ENCODE measurements around the gene ICA1L.
"Not testable (repeated sequence)": the region's sequence is repeated elsewhere in the genome, so short reads cannot be mapped to it uniquely, and the experiment has no call there.

Gene ICA1L

DNA sequence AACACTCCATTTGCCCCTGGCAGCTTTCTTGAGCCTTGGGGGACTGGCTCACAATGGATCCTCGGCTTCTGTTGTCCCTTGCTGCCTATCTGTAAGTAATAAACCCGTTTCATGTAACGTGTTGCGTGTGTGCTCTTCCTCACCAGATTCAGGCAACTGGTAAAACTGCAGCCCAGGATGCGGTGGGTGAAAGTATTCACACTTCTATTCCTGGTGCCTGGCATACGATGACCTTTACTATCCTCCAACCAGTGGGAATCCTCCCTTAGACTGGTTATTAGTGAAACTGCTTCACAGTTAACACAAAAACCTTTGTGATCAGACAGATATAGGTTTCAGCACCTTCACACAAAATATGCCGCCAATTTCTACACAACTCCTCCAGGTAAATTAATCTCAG lies 13.6 kb upstream of the ICA1L start:
- H3K36me3 ChIP-seq (ENCODE audit: insufficient read depth, low read length) = no peaks in the 10 kb centered on the region
- H3K9me3 ChIP-seq (ENCODE audit: low read length) = no peaks in the 10 kb centered on the region
- H3K27ac ChIP-seq (ENCODE audit: low read depth, low read length) = no peak overlapping the region
- H3K4me1 ChIP-seq (ENCODE audit: insufficient read depth, low read length) = no peaks in the 10 kb centered on the region
- H3K9ac ChIP-seq (ENCODE audit: low read length) = no peak overlapping the region
- no peaks in the 10 kb centered on the region for H3K27me3 ChIP-seq (ENCODE audit: control insufficient read depth in 1 of 2, insufficient read depth in 2 of 2, low read length in 2 of 2)
- no peak overlapping the region for H3K4me3 ChIP-seq (ENCODE audit: low read depth in 1 of 2, low read length in 2 of 2)

DNA sequence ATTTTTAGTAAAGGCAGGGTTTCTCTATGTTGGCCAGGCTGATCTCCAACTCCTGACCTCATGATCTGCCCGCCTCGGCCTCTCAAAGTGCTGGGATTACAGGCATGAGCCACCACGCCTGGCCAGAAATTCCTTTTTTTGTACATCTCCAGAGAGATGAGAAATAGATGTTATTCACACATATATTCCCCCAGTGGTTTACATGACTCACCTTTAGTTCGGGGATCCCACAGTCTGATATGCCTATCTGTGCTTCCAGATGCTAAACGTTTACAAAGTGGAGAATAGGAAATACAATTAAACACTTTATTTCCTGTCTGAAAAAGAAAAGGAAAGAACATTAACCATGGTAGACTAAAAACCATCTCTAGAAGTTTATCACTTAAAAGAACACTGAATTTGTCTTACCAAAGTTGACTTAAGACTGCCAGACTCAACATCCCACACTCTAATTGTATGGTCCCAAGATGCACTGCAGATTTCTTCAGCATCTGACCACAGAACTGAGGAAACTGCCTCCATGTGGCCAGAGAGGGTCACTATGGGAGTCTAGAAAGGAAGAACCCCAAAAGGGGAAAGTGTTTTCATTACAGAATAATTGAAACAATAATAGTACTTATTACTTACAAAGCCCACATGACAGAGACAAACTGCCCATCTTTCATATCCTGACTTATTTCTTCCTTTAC lies 12.6 kb upstream of the ICA1L start:
- H3K9me3 ChIP-seq (ENCODE audit: low read length) = no peaks in the 10 kb centered on the region
- H3K27me3 ChIP-seq (ENCODE audit: control insufficient read depth in 1 of 2, insufficient read depth in 2 of 2, low read length in 2 of 2) = no peaks in the 10 kb centered on the region
- no peak overlapping the region for H3K9ac ChIP-seq (ENCODE audit: low read length)
- no peaks in the 10 kb centered on the region for H3K36me3 ChIP-seq (ENCODE audit: insufficient read depth, low read length)
- H3K27ac ChIP-seq (ENCODE audit: low read depth, low read length) = no peak overlapping the region
- H3K4me1 ChIP-seq (ENCODE audit: insufficient read depth, low read length) = no peaks in the 10 kb centered on the region
- H3K4me3 ChIP-seq (ENCODE audit: low read depth in 1 of 2, low read length in 2 of 2) = no peak overlapping the region

DNA sequence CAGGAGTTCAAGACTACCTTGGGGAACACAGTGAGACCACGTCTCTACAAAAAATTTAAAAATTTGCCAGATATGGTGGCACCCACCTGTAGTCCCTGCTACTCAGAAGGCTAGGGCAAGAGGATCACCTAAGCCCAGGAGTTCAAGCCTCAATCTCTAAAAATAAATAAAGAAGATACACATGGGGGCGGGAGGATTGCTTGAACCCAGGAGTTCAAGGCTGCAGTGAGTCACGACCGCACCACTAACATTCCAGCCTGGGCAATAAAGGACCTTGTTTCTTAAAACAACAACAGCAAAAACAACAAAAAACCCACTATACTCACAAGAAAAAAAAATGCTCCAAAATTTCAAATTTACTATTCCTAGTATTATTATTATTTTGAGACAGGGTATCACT lies 10.0 kb upstream of the ICA1L start:
- no peaks in the 10 kb centered on the region for H3K9me3 ChIP-seq (ENCODE audit: low read length)
- no peak overlapping the region for H3K4me3 ChIP-seq (ENCODE audit: low read depth in 1 of 2, low read length in 2 of 2)
- H3K27me3 ChIP-seq (ENCODE audit: control insufficient read depth in 1 of 2, insufficient read depth in 2 of 2, low read length in 2 of 2) = no peaks in the 10 kb centered on the region
- no peak overlapping the region for H3K9ac ChIP-seq (ENCODE audit: low read length)
- no peaks in the 10 kb centered on the region for H3K4me1 ChIP-seq (ENCODE audit: insufficient read depth, low read length)
- no peaks in the 10 kb centered on the region for H3K36me3 ChIP-seq (ENCODE audit: insufficient read depth, low read length)
- H3K27ac ChIP-seq (ENCODE audit: low read depth, low read length) = no peak overlapping the region

GRCh38 chr2:202877699-202878098 lies 6.1 kb upstream of the ICA1L start:
- no peak overlapping the region for H3K4me3 ChIP-seq (ENCODE audit: low read depth in 1 of 2, low read length in 2 of 2)
- H3K27me3 ChIP-seq (ENCODE audit: control insufficient read depth in 1 of 2, insufficient read depth in 2 of 2, low read length in 2 of 2) = no peaks in the 10 kb centered on the region
- no peaks in the 10 kb centered on the region for H3K36me3 ChIP-seq (ENCODE audit: insufficient read depth, low read length)
- H3K27ac ChIP-seq (ENCODE audit: low read depth, low read length) = no peak overlapping the region
- no peaks in the 10 kb centered on the region for H3K9me3 ChIP-seq (ENCODE audit: low read length)
- H3K9ac ChIP-seq (ENCODE audit: low read length) = no peak overlapping the region
- H3K4me1 ChIP-seq (ENCODE audit: insufficient read depth, low read length) = no peaks in the 10 kb centered on the region

GRCh38 chr2:202870431-202871299 lies 901 bp downstream of the ICA1L start:
- H3K27ac ChIP-seq (ENCODE audit: low read depth, low read length) = peak overlapping the region; percentile 69
- peak overlapping the region; percentile 77 to 92 for H3K4me3 ChIP-seq (ENCODE audit: low read depth in 1 of 2, low read length in 2 of 2)
- peak overlapping the region; percentile 68 for H3K9ac ChIP-seq (ENCODE audit: low read length)

GRCh38 chr2:202861987-202862386 lies 9.6 kb downstream of the ICA1L start:
- H3K27ac ChIP-seq (ENCODE audit: low read depth, low read length) = no peak overlapping the region

More at GRCh38 chr2:202870431-202871299, 901 bp downstream of the ICA1L start:
- H3K36me3 ChIP-seq (ENCODE audit: insufficient read depth, low read length) = no peaks in the 10 kb centered on the region
- no peaks in the 10 kb centered on the region for H3K9me3 ChIP-seq (ENCODE audit: low read length)
- H3K27me3 ChIP-seq (ENCODE audit: control insufficient read depth in 1 of 2, insufficient read depth in 2 of 2, low read length in 2 of 2) = no peaks in the 10 kb centered on the region
- peaks cover 6% of the 10 kb centered on the region for H3K4me1 ChIP-seq (ENCODE audit: insufficient read depth, low read length)

GRCh38 chr2:202858601-202859000 lies 13.0 kb downstream of the ICA1L start:
- no peaks in the 10 kb centered on the region for H3K9me3 ChIP-seq (ENCODE audit: low read length)
- no peaks in the 10 kb centered on the region for H3K27me3 ChIP-seq (ENCODE audit: control insufficient read depth in 1 of 2, insufficient read depth in 2 of 2, low read length in 2 of 2)
- H3K4me3 ChIP-seq (ENCODE audit: low read depth in 1 of 2, low read length in 2 of 2) = no peak overlapping the region
- H3K27ac ChIP-seq (ENCODE audit: low read depth, low read length) = no peak overlapping the region
- H3K9ac ChIP-seq (ENCODE audit: low read length) = no peak overlapping the region
- no peaks in the 10 kb centered on the region for H3K4me1 ChIP-seq (ENCODE audit: insufficient read depth, low read length)
- no peaks in the 10 kb centered on the region for H3K36me3 ChIP-seq (ENCODE audit: insufficient read depth, low read length)

More at GRCh38 chr2:202861987-202862386, 9.6 kb downstream of the ICA1L start:
- Histone ChIP-seq H3K9ac (ENCODE audit: low read length) (no peak overlapping the region), H3K4me3 (ENCODE audit: low read depth in 1 of 2, low read length in 2 of 2) (no peak overlapping the region), H3K4me1 (ENCODE audit: insufficient read depth, low read length) (no peaks in the 10 kb centered on the region), H3K36me3 (ENCODE audit: insufficient read depth, low read length) (no peaks in the 10 kb centered on the region), H3K9me3 (ENCODE audit: low read length) (no peaks in the 10 kb centered on the region), H3K27me3 (ENCODE audit: control insufficient read depth in 1 of 2, insufficient read depth in 2 of 2, low read length in 2 of 2) (no peaks in the 10 kb centered on the region)

- H3K27me3 ChIP-seq (ENCODE audit: control insufficient read depth in 1 of 2, insufficient read depth in 2 of 2, low read length in 2 of 2); H3K9ac ChIP-seq (ENCODE audit: low read length); H3K36me3 ChIP-seq (ENCODE audit: insufficient read depth, low read length); H3K27ac ChIP-seq (ENCODE audit: low read depth, low read length); H3K9me3 ChIP-seq (ENCODE audit: low read length); H3K4me3 ChIP-seq (ENCODE audit: low read depth in 1 of 2, low read length in 2 of 2); H3K4me1 ChIP-seq (ENCODE audit: insufficient read depth, low read length): not testable (repeated sequence)
Measured at GRCh38 chr2:202849343-202849742, 22.2 kb downstream of the ICA1L start.

GRCh38 chr2:202848813-202849212 lies 22.8 kb downstream of the ICA1L start:
- no peak overlapping the region for H3K4me3 ChIP-seq (ENCODE audit: low read depth in 1 of 2, low read length in 2 of 2)
- no peaks in the 10 kb centered on the region for H3K9me3 ChIP-seq (ENCODE audit: low read length)
- H3K9ac ChIP-seq (ENCODE audit: low read length) = no peak overlapping the region
- no peak overlapping the region for H3K27ac ChIP-seq (ENCODE audit: low read depth, low read length)
- H3K27me3 ChIP-seq (ENCODE audit: control insufficient read depth in 1 of 2, insufficient read depth in 2 of 2, low read length in 2 of 2) = no peaks in the 10 kb centered on the region
- no peaks in the 10 kb centered on the region for H3K4me1 ChIP-seq (ENCODE audit: insufficient read depth, low read length)
- H3K36me3 ChIP-seq (ENCODE audit: insufficient read depth, low read length) = no peaks in the 10 kb centered on the region

DNA sequence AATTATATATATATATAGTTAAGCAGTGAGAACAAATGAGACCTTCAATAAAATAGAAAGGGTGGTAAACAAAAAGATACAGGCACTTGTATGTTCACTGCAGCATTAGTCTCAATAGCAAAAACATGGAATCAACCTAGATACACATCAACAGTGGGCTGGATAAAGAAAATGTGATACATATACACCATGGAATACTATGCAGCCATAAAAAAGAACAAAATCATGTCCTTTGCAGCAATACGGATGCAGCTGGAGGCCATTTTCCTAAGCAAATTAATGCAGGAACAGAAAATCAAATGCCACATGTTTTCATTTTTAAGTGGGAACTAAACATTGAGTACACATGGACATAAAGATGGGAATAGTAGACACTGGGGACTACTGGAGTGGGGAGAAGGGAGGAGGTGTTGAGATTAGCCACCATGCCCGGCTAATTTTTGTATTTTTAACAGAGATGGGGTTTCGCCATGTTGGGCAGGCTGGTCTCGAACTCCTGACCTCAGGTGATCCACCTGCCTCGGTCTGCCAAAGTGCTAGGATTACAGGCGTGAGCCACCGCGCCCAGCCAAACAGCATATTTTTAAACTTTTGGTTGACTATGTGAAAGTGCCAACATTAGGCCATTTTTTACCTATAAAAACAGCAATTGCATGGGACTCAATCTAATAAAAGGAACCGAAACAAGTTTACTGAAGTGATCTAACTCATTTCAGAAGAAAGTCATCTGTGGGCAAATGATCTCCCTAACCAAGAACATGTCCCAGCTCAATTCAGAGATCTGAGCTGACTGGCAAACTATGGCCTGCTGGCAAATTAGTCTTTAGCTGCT lies 23.7 kb downstream of the ICA1L start:
- H3K27me3 ChIP-seq (ENCODE audit: control insufficient read depth in 1 of 2, insufficient read depth in 2 of 2, low read length in 2 of 2) = no peaks in the 10 kb centered on the region
- H3K27ac ChIP-seq (ENCODE audit: low read depth, low read length) = no peak overlapping the region
- no peaks in the 10 kb centered on the region for H3K36me3 ChIP-seq (ENCODE audit: insufficient read depth, low read length)
- H3K4me1 ChIP-seq (ENCODE audit: insufficient read depth, low read length) = no peaks in the 10 kb centered on the region
- H3K4me3 ChIP-seq (ENCODE audit: low read depth in 1 of 2, low read length in 2 of 2) = no peak overlapping the region
- H3K9ac ChIP-seq (ENCODE audit: low read length) = no peak overlapping the region
- no peaks in the 10 kb centered on the region for H3K9me3 ChIP-seq (ENCODE audit: low read length)

DNA sequence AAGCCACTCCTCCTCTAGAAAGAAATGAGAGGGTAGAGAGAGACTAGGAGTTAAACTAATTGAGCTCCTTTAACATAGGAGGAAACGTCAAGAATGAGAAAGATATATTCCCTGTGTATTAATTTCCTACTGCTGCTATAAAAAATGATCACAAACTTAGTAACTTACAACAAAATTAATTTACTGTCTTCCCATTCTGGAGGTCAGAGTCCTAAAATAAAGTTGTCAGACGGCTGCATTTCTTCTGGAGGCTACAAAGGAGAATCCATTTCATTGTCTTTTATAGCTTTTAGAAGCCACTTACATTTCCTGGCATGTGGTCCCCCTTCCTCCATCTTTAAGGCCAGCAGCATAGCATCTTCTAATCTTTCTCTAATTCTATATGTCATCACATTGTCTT lies 26.9 kb downstream of the ICA1L start:
- Histone ChIP-seq H3K4me3 (ENCODE audit: low read depth in 1 of 2, low read length in 2 of 2) (no peak overlapping the region), H3K27me3 (ENCODE audit: control insufficient read depth in 1 of 2, insufficient read depth in 2 of 2, low read length in 2 of 2) (no peaks in the 10 kb centered on the region), H3K9ac (ENCODE audit: low read length) (no peak overlapping the region), H3K27ac (ENCODE audit: low read depth, low read length) (no peak overlapping the region), H3K9me3 (ENCODE audit: low read length) (no peaks in the 10 kb centered on the region), H3K4me1 (ENCODE audit: insufficient read depth, low read length) (no peaks in the 10 kb centered on the region), H3K36me3 (ENCODE audit: insufficient read depth, low read length) (no peaks in the 10 kb centered on the region)
